PC-3 (cell line): ENCODE measurements around the gene ARHGAP22. TPM values are rescaled to one million over a fixed set of nuclear protein-coding genes. Genes with fewer than 3 reads are reported as not detected.

ENCODE experiments used
- ATAC-seq: fragments of 200-7000 bp; cut with Tn5 transposase; 2 replicates; pipeline ENCODE4 v1.9.1; 2020; ENCODE audit warnings: mild to moderate bottlenecking, moderate library complexity
- BruUV-seq: library from RNA; stranded (reverse); fragments of 400-500 nt; replicated peaks from 2 replicates; lab custom pipeline; 2021; lab: Mats Ljungman, UMichigan
- CTCF ChIA-PET: fragments of 300-600 bp; sonication (Branson Sonifier 250); formaldehyde crosslinking; loops from one replicate; lab custom pipeline; 2022; ENCODE audit warnings: antibody characterized with exemption; lab: Charles Lee
- POLR2A ChIA-PET: fragments of 300-600 bp; sonication (Branson Sonifier 250); formaldehyde crosslinking; loops from one replicate; lab custom pipeline; 2022; ENCODE audit warnings: antibody characterized with exemption; ENCODE audit not compliant: unreplicated experiment; lab: Charles Lee
- DNase-seq: peaks from one replicate; pipeline ENCODE4 v3.0.0-alpha.2; 2015
- H2AFZ ChIP-seq: fragments of 300-600 bp; sonication (generic); 2 replicates; pipeline ENCODE4 v1.6.0; 2016; ENCODE audit warnings: antibody characterized with exemption, low read length
- H3F3A ChIP-seq: fragments of 300-600 bp; sonication (generic); one replicate; pipeline ENCODE4 v1.6.0; 2017; ENCODE audit warnings: antibody characterized with exemption, low read length, control low read depth, mild to moderate bottlenecking; ENCODE audit not compliant: unreplicated experiment
- H3K27ac ChIP-seq: fragments of 300-600 bp; sonication (generic); 2 replicates; pipeline ENCODE4 v1.5.1; 2016; ENCODE audit warnings: mild to moderate bottlenecking, low read length
- H3K27me3 ChIP-seq: fragments of 300-600 bp; sonication (generic); 2 replicates; pipeline ENCODE4 v1.6.1; 2016; ENCODE audit warnings: low read length, mixed read lengths
- H3K36me3 ChIP-seq: fragments of 300-600 bp; sonication (generic); 2 replicates; pipeline ENCODE4 v1.6.1; 2016; ENCODE audit warnings: low read depth, mixed run types, low read length, mixed read lengths
- H3K4me1 ChIP-seq: fragments of 300-600 bp; sonication (generic); 2 replicates; pipeline ENCODE4 v1.5.1; 2016; ENCODE audit warnings: low read length; ENCODE audit not compliant: insufficient read depth
- H3K4me2 ChIP-seq: fragments of 300-600 bp; sonication (generic); 2 replicates; pipeline ENCODE4 v1.6.0; 2016; ENCODE audit warnings: low read length
- H3K4me3 ChIP-seq: fragments of 300-600 bp; sonication (generic); 2 replicates; pipeline ENCODE4 v1.5.1; 2016; ENCODE audit warnings: mild to moderate bottlenecking, low read length, mixed read lengths
- H3K79me2 ChIP-seq: fragments of 300-600 bp; sonication (generic); 2 replicates; pipeline ENCODE4 v1.6.1; 2017; ENCODE audit warnings: low read length, mixed read lengths
- H3K9ac ChIP-seq: fragments of 300-600 bp; sonication (generic); 2 replicates; pipeline ENCODE4 v1.6.0; 2016; ENCODE audit warnings: mild to moderate bottlenecking, low read length
- H3K9me2 ChIP-seq: fragments of 300-600 bp; sonication (generic); replicated peaks from 2 replicates; pipeline ENCODE4 v1.6.1; 2016; ENCODE audit warnings: mixed run types, low read length, mixed read lengths
- H3K9me3 ChIP-seq: fragments of 300-600 bp; sonication (generic); 2 replicates; pipeline ENCODE4 v1.6.1; 2016; ENCODE audit warnings: low read length, mixed read lengths
- H4K20me1 ChIP-seq: fragments of 300-600 bp; sonication (generic); 2 replicates; pipeline ENCODE4 v1.6.1; 2016; ENCODE audit warnings: low read length, mixed read lengths
- CTCF ChIP-seq: fragments of 300-600 bp; sonication (generic); conservative IDR thresholded peaks from 2 replicates; pipeline ENCODE4 v1.5.1; 2017; ENCODE audit warnings: antibody characterized with exemption, low read depth, mild to moderate bottlenecking, low read length
- EZH2 ChIP-seq: fragments of 300-600 bp; sonication (generic); IDR thresholded peaks from one replicate; pipeline ENCODE4 v1.6.1; 2017; ENCODE audit warnings: antibody characterized with exemption, mild to moderate bottlenecking, low read length; ENCODE audit not compliant: unreplicated experiment
- EZH2phosphoT487 ChIP-seq: fragments of 300-600 bp; sonication (generic); IDR thresholded peaks from 2 replicates; pipeline ENCODE4 v1.6.1; 2018; ENCODE audit warnings: mild to moderate bottlenecking, antibody characterized with exemption, low read length, borderline replicate concordance
- intact Hi-C: fragments of 100-400 bp; cut with micrococcal nuclease; formaldehyde crosslinking; loops from 2 replicates; pipeline ENCODE4 v1.9.0; 2023
- total RNA-seq: library from RNA; depleted of rRNA; stranded (reverse); fragments of >200 nt; gene quantifications from 2 replicates; pipeline ENCODE4 v1.2.3, GENCODE V29; 2014

Gene ARHGAP22
- total RNA-seq, 1 experiment from 2014 or later, result 12.2 TPM

GRCh38 chr10:48474765-48475365, 130.0 kb downstream of the ARHGAP22 start:
- Histone ChIP-seq H3K9ac (no peak overlapping the region), H3K9me3 (no peaks in the 10 kb centered on the region), H2AFZ (no peak overlapping the region), H3K9me2 (no peaks in the 10 kb centered on the region), H3K27me3 (no peaks in the 10 kb centered on the region), H3K79me2 (no peaks in the 10 kb centered on the region), H3K36me3 (no peaks in the 10 kb centered on the region), H3K4me1 (no peaks in the 10 kb centered on the region), H3K4me3 (no peak overlapping the region), H3K27ac (no peak overlapping the region), H3F3A (no peaks in the 10 kb centered on the region), H4K20me1 (no peaks in the 10 kb centered on the region), H3K4me2 (no peak overlapping the region)
- no peak for TF ChIP-seq CTCF
- TF ChIP-seq EZH2, result no peak
- TF ChIP-seq EZH2phosphoT487, result no peak
- intact Hi-C loops, result no loop called here
- no TSS peak for BruUV-seq
- POLR2A ChIA-PET, result no interaction called here
- CTCF ChIA-PET, result interaction anchor here (0.6 kb wide), 1 partner anchor 181 kb away, joined by 7 read pairs; no protein-coding TSS in a partner anchor
- ATAC-seq, result no peak
- no peak for DNase-seq

- intact Hi-C loops, result no loop called here
- no TSS peak for BruUV-seq
- Histone ChIP-seq H3K79me2 (no peaks in the 10 kb centered on the region), H3K9me2 (no peaks in the 10 kb centered on the region), H3K4me2 (no peak overlapping the region), H3K4me1 (no peaks in the 10 kb centered on the region), H4K20me1 (no peaks in the 10 kb centered on the region), H3K27me3 (no peaks in the 10 kb centered on the region), H3K27ac (no peak overlapping the region), H3F3A (no peaks in the 10 kb centered on the region), H3K9me3 (no peaks in the 10 kb centered on the region), H3K36me3 (no peaks in the 10 kb centered on the region), H2AFZ (no peak overlapping the region), H3K9ac (no peak overlapping the region), H3K4me3 (no peak overlapping the region)
- DNase-seq (no peak), ATAC-seq (no peak)
- ChIA-PET POLR2A (no interaction called here), CTCF (no interaction called here)
- TF ChIP-seq EZH2, result no peak
- no peak for TF ChIP-seq EZH2phosphoT487
Observed at GRCh38 chr10:48473704-48474103, 131.2 kb downstream of the ARHGAP22 start.

DNA sequence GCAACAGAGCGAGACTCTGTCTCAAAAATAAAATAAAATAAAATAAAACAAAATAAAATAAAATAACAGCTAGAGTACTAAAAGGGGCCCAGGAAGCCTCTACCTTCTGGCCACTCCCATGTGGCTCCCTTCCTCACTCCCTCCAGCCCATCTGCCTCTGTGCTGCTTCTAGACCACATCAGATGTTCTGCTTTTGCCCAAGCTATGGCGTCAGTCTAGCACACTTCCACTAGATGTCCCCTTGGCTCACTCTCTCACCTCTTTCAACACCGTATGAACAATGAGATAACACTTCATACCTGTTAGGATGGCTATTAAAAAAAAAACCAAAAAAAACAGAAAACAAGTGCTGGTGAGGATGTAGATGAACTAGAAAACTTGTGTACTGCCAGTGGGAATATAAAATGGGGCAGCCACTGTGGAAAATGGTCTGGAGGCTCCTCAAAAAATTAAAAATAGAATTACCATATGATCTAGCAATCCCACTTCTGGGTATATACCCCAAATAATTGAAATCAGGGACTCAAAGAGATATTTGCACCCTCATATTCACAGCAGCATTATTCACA, 132.3 kb downstream of the ARHGAP22 start:
- Histone ChIP-seq H3K4me3 (no peak overlapping the region), H3K9me2 (no peaks in the 10 kb centered on the region), H2AFZ (no peak overlapping the region), H3K9ac (no peak overlapping the region), H4K20me1 (no peaks in the 10 kb centered on the region), H3K36me3 (no peaks in the 10 kb centered on the region), H3K27me3 (no peaks in the 10 kb centered on the region), H3K4me2 (no peak overlapping the region), H3F3A (no peaks in the 10 kb centered on the region), H3K27ac (no peak overlapping the region), H3K4me1 (no peaks in the 10 kb centered on the region), H3K79me2 (no peaks in the 10 kb centered on the region), H3K9me3 (no peaks in the 10 kb centered on the region)
- no TSS peak for BruUV-seq
- POLR2A ChIA-PET, result no interaction called here
- TF ChIP-seq EZH2 (no peak), EZH2phosphoT487 (no peak), CTCF (no peak)
- CTCF ChIA-PET, result no interaction called here
- ATAC-seq (no peak), DNase-seq (no peak)
- intact Hi-C loops, result no loop called here
